ENCODE measurements around the gene BCL6B.
"Not testable (repeated sequence)": the region's sequence is repeated elsewhere in the genome, so short reads cannot be mapped to it uniquely, and the experiment has no call there.

Gene BCL6B

DNA sequence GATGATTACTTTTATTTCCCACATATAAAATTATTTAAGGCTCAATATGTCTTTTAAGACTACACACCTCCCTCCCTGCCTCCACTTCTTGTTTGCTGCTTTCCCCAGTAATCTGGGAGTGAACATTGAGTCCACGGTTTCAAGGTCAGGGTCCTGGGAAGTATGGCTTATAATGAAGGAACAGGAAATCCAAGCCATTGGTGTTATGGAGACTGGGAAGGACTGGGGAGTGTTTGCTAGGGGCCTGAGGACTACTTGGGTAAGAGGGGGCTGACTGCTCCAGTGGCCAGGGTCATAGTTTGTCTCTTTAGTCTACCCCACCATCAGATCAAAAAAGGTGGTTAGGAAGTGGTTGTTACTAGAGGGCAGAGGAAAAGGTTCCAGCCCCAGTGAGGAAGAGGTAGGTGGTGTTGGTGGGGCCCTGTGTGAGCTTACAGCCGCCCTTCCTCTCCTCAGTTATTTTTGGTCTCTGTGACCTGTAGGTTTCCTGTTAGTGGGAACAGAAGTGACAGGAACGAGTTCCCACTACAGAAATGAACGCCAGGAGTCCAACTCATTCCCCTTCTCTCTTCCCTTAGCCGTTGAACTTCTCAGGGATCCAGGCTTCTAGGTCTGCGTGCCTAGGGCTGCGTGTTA, 12.2 kb downstream of the BCL6B start:
- DNase-seq = no peak

DNA sequence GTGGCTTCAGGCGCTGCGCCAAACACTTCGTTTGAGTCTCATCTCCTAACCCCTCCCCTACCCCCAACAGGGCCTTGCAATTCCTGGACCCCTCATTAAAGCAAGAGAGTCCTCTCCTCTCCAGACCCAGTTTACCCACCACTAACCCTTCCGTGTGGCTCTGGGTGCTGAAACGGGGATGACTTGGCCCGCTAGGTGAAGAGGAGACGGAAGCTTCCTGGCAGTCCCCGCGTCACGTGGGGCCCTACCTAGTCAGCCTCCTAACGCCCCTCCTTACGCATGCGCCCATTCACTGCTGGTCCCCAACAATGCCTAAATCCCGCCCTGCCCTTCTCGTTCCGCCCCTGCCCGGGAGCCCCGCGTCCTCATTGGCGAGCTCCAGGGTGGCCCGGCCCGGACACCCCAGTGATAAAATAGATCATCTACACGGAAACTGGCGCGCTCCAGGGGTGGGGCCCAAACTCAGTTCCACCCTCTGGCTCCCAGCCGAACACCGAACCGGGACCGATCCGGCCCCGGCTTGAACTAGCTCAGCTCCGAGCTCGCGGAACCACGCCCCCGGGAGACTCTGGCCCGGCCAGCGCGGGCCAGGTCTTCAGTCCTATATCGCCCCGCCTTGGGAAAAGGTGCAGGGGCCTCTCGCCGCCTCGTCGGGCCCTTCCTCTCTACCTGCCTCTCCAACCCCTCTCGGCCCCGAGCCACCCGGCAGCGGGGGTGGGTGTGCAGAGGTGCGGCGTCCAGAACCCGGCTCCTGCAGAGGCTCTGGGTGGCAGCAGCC, 12.9 kb downstream of the BCL6B start, which contains the start of gene SLC16A13:
SLC16A13 (plus strand) TSS at position 425 of the 778 bp plus-strand sequence. CDS start 368 bp downstream, outside the sequence.
- DNase-seq = peak; percentile 92

DNA sequence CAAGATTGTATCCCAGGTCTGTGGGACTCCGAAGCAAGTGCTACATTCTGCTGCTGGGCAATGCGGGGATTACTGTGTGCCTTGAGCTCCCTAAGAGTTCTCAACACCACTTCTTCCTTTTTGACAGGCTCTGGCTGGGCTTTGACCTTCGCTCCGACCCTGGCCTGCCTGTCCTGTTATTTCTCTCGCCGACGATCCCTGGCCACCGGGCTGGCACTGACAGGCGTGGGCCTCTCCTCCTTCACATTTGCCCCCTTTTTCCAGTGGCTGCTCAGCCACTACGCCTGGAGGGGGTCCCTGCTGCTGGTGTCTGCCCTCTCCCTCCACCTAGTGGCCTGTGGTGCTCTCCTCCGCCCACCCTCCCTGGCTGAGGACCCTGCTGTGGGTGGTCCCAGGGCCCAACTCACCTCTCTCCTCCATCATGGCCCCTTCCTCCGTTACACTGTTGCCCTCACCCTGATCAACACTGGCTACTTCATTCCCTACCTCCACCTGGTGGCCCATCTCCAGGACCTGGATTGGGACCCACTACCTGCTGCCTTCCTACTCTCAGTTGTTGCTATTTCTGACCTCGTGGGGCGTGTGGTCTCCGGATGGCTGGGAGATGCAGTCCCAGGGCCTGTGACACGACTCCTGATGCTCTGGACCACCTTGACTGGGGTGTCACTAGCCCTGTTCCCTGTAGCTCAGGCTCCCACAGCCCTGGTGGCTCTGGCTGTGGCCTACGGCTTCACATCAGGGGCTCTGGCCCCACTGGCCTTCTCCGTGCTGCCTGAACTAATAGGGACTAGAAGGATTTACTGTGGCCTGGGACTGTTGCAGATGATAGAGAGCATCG, 15.4 kb downstream of the BCL6B start:
- no peak for DNase-seq

DNA sequence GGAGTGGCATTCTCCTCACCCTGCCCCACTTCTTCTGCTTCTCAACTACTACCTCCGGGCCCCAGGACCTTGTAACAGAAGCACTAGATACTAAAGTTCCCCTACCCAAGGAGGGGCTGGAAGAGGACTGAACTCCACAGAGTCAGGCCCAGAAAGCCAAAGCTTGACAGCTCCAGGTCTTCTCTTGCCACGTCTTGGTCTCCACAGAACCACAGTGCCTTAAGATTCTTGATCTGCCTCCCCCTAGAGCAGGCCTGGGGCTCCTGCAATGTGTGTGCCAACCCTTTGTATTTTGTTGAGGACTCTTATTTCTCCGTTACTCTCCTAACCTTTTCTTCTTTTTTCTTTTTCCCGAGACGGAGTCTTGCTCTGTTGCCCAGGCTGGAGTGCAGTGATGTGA, 17.0 kb downstream of the BCL6B start:
- DNase-seq = no peak

DNA sequence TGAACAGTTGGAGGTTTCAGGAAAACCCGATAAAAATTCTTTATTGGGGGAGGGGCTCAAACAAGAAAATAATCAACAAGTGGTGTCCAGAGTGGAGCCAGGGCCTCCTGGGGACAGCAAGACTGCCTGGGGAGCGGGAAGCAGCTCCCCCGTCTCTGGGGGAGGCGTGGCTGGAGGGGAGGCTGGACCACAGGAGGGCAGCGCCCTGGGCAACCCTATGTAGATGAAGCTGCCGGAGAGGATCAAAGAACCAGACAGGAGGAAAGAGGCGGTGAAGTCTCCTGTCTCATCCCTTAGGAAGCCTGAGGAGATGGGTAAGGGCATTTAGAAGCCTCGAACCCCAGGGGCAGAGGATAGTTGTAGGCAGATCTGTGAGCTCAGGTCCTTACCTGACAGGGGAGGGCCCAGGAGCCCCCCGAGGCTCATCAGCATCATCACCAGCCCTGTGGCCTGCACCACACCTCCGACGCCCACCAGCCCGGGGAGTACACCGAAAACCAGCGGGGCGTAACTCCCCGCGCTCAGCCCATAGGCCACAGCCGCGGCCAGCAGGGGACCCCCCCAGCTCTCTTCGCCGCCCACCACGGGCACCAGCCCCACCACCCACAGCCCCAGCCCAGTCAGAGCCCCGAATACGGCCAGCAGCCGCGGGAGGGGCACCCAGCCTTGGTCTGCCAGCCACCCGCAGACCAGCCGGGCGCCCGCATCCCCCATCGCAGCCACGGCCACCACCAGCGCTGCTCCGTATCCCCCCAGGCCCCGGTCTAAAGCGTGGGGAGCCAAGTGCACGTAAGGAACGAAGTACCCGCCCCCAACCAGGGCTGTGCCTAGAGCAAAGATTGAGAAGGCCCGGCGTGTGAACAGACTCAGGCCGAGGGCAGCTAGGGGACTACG, 19.0 kb downstream of the BCL6B start:
- DNase-seq = peak; percentile 27

DNA sequence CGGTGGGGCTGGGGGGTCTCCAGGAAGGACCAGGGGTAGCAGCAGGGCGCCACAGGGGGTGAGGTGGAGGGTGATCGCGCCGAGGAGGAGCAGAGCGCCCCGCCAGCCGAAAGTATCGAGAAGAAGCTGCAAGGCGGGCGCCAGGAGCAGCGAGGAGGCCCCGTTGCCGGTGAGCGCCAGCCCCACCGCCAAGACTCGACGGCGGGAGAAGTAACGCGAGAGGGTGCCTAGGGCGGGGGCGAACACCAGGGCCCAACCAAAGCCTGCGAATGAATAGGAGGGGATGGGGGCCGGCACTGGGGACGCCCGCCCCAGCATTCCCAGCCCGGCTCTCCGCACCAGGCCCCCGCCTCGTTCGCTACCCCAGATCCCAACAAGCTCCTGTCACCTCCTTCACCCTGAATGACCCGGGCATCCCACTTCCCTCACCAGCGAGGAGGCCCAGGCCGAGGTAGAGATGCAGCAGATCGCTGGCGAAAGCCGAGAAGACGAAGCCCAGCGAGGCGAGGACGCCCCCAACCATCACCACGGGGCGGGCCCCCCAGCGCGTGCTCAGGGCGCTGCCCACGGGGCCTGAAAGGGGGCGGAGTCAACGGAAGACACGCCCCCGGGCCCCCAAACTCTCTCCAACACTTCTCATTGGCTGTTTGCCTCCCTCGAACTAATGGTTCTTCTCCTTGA, 19.8 kb downstream of the BCL6B start:
- peak; percentile 29 for DNase-seq

DNA sequence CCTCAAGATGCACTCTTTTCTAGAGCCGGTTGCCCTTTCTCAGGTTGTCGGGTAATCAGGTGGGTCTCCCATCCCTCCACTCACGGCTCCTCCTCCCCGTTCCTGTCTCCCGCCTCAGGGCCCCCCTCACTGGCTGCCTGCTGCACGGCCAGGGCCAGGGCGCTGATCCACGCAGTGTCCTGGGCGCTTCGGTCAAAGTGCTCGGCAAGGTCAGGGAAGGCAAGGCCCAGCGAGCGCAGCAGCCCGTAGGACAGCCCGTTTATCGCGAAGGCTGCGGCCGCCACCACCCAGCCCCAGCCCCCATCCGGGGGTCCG, 20.3 kb downstream of the BCL6B start:
- DNase-seq = no peak

DNA sequence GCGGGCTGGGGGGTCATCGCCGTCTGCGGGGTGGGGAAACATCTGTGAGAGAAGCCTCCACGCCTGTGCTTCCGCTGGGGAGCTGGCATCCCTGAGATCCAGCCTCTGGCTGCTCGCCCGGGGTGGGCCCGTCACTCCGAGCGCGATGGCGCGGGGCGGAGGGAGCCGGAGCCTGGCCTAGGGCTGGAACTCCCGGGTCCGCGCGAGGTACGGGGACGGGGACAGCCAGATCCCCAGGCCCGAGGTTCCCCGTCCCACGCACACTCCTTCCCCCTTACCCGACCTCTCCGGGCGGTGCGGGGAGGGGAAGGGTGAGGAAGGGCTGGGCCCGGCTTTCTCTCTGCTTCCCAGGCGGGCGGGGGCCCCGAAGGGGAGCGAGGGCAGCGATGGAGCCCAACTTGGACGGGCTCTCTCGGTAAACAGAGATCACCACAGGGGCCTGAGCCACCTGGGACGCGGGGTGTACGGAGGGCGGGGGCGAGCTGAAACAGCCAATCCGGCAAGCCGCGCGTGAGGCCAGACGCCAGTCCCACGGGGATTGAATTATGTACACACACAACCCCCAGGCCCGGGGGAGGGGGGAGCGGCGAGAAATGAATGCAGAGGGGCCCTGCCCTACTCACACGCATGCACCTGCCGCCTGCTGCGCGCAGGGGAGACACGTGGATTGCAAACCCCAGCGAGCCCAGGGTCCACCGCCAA, 20.8 kb downstream of the BCL6B start, which contains the start of gene SLC16A11:
SLC16A11 (minus strand) TSS at position 596 of the 702 bp plus-strand sequence; CDS start at position 17, 579 bp downstream.
- peak; percentile 18 for DNase-seq

DNA sequence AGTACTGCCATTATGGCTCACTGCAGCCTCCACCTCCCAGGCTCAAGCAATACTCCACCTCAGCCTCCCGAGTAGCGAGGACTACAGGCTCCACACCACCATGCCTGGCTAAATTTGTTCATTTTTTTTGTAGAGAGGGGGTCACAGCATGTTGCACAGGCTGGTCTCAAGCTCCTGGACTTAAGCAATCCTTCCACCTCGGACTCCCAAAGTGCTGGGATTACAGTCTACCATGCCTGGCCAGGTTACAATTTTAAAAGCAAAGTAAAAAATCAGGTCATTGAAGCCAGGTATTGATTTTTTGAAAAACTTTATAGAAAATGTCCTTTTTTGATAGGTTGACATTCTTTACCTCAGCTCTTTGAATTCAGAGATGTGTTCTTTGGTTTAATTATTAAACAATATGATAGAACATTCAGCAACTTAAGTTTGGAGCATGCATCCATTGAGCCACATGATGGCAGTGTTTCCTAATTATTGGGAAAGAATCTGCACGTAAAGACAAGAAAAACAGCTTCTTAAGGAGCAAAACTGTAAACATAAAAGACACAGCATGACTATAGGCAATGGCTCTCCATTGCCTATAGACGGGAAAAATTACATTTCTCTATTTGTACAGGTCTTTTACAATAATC, 22.8 kb downstream of the BCL6B start:
- DNase-seq = no peak

DNA sequence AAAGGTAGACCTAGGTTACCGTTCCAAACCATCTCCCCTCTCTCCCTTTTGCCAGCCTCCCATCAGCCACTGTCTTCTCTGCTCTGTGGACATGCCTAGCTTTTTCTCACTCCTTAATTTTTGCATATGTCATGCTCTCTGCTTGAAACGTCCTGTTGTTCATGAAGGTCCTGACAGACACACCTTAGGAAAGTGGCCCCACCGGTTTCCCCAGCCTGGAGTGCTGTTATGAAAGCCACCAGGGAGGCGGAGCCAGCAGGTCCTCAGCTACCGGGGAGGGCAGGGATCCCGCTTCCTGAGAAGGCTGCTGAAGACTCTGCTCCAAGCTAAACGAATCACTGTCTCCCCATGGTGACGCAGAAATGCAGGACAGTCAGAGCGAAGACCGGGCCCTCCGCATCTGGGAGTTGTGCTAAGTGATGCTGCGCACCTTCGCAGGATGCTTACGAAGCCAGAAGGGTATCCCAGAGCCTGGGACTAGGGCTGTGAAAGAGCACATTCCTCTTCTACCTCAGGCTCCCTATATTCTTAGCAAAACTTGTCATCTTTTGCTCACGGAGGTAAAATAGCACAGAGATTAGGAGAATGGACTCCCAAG, 23.4 kb downstream of the BCL6B start:
- no peak for DNase-seq

DNA sequence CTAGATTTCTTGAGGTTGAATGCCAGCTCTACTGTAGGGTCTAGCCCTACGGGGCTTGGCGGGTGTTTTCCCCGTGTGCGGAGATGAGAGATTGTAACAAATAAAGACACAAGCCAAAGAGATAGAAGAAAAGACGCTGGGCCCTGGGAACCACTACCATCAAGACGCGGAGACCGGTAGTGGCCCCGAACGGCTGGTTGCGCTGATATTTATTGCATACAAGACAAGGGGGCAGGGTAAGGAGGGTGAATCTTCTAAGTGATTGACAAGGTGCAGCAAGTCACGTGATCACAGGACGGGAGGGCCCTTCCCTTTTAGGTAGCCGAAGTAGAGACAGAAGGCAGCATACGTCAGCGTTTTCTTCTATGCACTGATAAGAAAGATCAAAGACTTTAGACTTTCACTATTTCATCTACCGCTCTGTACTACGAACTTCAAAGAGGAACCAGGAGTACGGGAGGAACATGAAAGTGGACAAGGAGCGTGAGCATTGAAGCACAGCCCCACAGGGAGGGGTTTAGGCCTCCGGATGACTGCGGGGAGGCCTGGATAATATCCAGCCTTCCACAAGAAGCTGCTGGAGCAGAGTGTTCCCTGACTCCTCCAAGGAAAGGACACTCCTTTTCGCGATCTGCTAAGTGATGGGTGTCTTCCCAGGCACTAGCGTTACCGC, 24.0 kb downstream of the BCL6B start:
- DNase-seq = not testable (repeated sequence)

DNA sequence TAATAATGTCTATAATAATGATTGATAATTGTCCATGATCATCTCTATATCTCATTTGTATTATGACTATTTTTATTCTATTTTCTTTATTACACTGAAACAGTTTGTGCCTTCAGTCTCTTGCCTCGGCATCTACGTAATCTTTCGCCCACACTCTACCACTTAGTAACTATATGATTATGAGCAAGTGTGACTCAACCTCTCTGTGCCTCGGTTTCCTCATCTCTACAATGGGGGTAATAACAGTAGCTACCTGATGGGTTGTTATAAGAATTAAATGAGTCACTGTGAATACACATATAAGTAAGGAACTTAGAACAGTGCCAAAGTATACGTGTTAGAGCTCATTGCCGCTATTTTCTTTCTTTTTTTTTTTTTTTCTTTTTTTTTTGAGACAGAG, 24.7 kb downstream of the BCL6B start:
- no peak for DNase-seq

DNA sequence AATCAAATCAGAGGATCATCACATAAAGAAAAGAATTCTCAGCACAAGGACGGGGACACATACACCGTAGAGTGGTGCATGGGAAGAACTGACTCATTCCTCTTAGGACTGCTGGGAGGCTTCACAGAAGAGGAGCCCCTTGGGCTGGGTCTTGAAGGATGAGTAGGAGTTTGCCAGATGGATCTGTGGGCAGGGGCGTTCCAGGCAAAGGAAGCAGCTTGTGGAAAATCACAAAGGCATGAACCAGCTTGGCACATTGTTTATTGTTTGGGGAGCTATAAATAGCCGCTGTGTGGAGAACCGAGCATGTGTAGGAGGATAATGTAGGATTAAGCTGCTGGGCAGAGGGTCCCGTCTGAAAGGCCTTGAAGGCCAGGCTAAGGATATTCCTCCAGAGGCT, 26.1 kb downstream of the BCL6B start:
- no peak for DNase-seq

DNA sequence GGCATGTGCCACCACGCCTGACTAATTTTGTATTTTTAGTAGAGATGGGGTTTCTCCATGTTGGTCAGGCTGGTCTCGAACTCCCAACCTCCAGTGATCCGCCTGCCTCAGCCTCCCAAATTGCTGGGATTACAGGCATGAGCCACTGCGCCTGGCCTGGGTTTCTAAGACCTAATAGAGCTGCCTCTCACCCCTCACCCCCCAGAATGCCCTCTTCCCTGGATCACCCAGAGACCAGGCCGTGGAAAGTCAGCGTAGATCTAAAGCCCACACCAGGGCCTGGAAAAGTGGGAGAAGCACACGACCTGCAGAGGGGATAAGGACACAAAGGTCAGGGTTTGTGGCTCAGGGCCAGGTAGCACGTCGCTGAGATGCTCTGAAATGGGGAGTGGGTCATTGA, 27.7 kb downstream of the BCL6B start:
- not testable (repeated sequence) for DNase-seq

DNA sequence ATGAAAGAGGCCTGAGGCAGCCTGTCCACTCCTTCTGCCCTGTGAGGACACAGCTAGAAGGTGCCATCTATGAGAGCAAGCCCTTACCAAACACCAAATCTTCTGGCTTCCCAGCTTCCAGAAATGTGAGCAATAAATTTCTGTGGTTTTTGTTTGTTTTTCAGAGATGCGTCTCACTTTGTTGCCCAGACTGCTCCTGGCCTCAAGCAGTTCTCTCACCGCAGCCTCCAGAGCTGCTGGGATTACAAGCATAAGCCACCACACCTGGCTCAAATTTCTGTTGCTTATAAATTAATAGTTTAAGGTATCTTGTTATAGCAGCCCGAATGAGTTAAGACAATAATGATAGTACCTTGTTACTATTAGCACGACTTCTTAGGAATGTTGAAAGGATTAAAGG, 33.5 kb downstream of the BCL6B start:
- DNase-seq = no peak

DNA sequence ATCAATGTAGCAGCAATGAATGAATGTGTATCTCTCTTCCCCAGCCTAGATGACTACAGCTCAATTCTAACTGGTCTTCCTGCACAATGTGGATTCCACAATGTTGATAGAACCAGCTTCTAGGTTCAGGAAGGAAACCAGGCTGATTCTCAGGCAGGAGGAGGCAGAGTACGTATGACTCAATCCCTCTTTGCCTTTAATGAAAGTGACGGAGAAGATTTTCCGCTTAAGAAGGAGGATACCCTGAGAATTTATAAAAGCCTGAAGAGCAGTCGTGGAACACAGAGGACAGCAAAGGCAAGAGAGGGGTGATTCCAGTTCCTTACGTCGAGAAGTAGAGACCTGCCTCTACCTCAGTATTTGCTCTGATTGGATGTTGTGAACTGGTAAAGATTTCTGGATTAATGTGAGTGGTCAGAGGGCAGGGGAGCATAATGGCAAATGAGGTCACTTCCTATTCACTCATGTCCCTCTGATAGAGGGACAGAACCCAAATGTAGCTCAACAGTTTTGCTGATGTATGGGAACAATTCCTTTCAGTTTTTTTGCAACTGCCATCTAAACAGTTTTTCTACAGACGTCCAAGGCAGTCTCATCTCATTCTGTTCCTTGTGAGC, 36.1 kb downstream of the BCL6B start:
- no peak for DNase-seq

DNA sequence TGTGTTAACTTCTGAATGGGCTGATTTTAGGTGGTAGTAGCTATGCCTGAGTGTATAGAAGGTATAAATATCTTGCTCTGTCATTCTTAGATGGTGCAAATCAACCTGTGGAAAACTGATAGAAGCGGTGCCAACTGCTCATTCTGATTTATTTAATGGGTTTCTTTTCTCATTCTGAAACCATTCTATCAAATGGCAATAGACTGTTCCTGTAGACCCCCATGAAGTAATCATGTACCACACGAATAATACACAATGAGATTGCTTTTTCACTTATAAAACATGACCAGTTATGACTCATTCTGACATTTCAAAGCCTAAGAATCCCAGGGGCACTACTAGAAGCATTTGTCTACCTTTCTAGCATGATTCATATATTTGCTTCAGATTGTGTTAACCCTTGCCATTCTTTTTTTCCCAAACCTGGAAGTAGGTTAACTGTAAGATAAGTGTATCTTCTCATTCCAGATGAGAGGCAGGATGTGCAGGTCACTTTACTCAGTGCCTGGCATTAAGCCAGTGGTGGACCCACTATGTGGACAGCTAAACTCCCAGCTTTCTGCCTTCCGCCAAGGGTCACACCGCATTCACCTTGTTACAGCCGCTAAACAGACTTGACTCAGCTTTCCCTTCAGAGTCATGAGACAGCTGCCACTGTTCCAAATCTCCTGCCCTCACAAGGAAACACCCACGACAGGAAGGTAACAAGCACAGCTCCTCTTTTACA, 37.5 kb downstream of the BCL6B start:
- DNase-seq = no peak

DNA sequence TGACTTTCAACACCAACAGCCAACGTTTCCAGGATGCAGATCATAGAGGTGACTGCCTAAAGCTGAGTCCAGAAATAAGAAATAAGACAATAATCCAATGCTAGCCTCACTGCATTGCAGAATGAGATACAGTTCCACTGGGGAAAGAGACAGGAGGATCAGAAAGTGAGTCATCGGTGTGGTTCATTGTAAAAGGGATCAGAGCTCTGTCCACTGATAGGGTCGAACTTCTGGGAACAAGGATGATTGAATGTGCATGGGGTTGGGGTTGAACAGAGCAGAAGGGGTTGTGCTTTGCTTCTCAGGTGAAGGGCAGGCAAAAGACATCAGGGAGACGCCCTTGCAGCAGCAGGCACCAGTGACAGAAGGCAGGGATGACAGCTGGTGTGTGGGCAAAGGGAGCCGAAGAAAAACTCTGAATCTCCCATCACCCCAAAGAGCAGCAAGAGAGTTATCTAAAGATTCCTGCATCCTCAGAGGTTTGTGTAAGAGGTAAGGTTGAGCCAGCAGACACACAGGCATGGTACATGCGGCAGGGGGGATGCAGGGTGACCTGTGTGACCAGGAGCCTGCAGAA, 40.8 kb downstream of the BCL6B start:
- no peak for DNase-seq

Measured in activated gamma-delta T cell (primary cell).